Liver (tissue), 2 donors: Measurements from ENCODE around the gene MAP3K8.
"Not testable (repeated sequence)": the region's sequence is repeated elsewhere in the genome, so short reads cannot be mapped to it uniquely, and the experiment has no call there.

Experiments used
- CTCF ChIP-seq: fragments of 150-350 bp; IDR thresholded peaks from 2 replicates; pipeline ENCODE4 v1.5.1; 2017; ENCODE audit warnings: improper control_type of control experiment, low read depth, low read length; ENCODE audit not compliant: missing input control
- YY1 ChIP-seq: IDR thresholded peaks from 2 replicates; pipeline ENCODE4 v1.6.1; 2016; ENCODE audit warnings: antibody characterized with exemption, mild to moderate bottlenecking
- donor health status: healthy.

GRCh38 chr10:30479513-30479912 lies 45.5 kb downstream of the MAP3K8 start:
- not testable (repeated sequence) for TF ChIP-seq YY1, CTCF
